HEK293T (cell line): Measurements from ENCODE around the gene NPFFR2.

Experiments
- CTCF ChIA-PET: fragments of 350-600 bp; formaldehyde crosslinking; extraction: SDS; loops from one replicate; lab custom pipeline; 2021; ENCODE audit warnings: antibody characterized with exemption, inconsistent platforms; lab: Yijun Ruan, JAX
- POLR2A ChIA-PET: fragments of 350-600 bp; formaldehyde crosslinking; extraction: SDS; loops from one replicate; lab custom pipeline; 2020; ENCODE audit warnings: antibody characterized with exemption, inconsistent platforms; lab: Yijun Ruan, JAX
- DNase-seq: peaks from one replicate; pipeline ENCODE4 v3.0.0; 2012; ENCODE audit warnings: mixed read lengths; ENCODE audit errors: extremely low spot score
- ARNT ChIP-seq: fragments of 450-650 bp; IDR thresholded peaks from 2 replicates; pipeline ENCODE4 v1.6.1; 2017; ENCODE audit warnings: mild to moderate bottlenecking
- BHLHE40 ChIP-seq: fragments of 450-650 bp; IDR thresholded peaks from 2 replicates; pipeline ENCODE4 v1.6.1; 2016; ENCODE audit warnings: mild to moderate bottlenecking, moderate library complexity, borderline replicate concordance
- CTBP1 ChIP-seq: fragments of 450-650 bp; IDR thresholded peaks from 2 replicates; pipeline ENCODE4 v1.6.1; 2016; ENCODE audit warnings: borderline replicate concordance
- ELF4 ChIP-seq: fragments of 450-650 bp; IDR thresholded peaks from 2 replicates; pipeline ENCODE4 v1.6.1; 2017; ENCODE audit warnings: antibody characterized with exemption
- FOXA1 ChIP-seq: fragments of 450-650 bp; IDR thresholded peaks from 2 replicates; pipeline ENCODE4 v1.6.1; 2016; ENCODE audit warnings: mild to moderate bottlenecking
- FOXK2 ChIP-seq: fragments of 450-650 bp; IDR thresholded peaks from 2 replicates; pipeline ENCODE4 v1.6.1; 2016; ENCODE audit warnings: mild to moderate bottlenecking
- FOXM1 ChIP-seq: fragments of 450-650 bp; IDR thresholded peaks from 2 replicates; pipeline ENCODE4 v1.6.1; 2017; ENCODE audit warnings: mild to moderate bottlenecking, borderline replicate concordance
- HDGF ChIP-seq: fragments of 450-650 bp; IDR thresholded peaks from 2 replicates; pipeline ENCODE4 v1.6.1; 2017; ENCODE audit warnings: antibody characterized with exemption, borderline replicate concordance
- L3MBTL2 ChIP-seq: fragments of 450-650 bp; conservative IDR thresholded peaks from 2 replicates; pipeline ENCODE4 v1.6.1; 2016; ENCODE audit warnings: mild to moderate bottlenecking
- LEF1 ChIP-seq: fragments of 450-650 bp; IDR thresholded peaks from 2 replicates; pipeline ENCODE4 v1.6.1; 2017; ENCODE audit warnings: mild to moderate bottlenecking, borderline replicate concordance
- NFRKB ChIP-seq: fragments of 450-650 bp; IDR thresholded peaks from 2 replicates; pipeline ENCODE4 v1.6.1; 2016; ENCODE audit warnings: mild to moderate bottlenecking, moderate library complexity
- SP1 ChIP-seq: fragments of 450-650 bp; IDR thresholded peaks from 2 replicates; pipeline ENCODE4 v1.6.1; 2017
- SUZ12 ChIP-seq: fragments of 450-650 bp; IDR thresholded peaks from 2 replicates; pipeline ENCODE4 v1.6.1; 2016; ENCODE audit warnings: mild to moderate bottlenecking
- TARDBP ChIP-seq: fragments of 450-650 bp; IDR thresholded peaks from 2 replicates; pipeline ENCODE4 v1.6.1; 2016
- ZNF384 ChIP-seq: fragments of 450-650 bp; IDR thresholded peaks from 2 replicates; pipeline ENCODE4 v1.6.1; 2016
- TF ChIP-seq, protein P1 (sequence below): fragments of 450-650 bp; IDR thresholded peaks from 2 replicates; pipeline ENCODE4 v1.6.1; 2016

The NPFFR2 gene

DNA sequence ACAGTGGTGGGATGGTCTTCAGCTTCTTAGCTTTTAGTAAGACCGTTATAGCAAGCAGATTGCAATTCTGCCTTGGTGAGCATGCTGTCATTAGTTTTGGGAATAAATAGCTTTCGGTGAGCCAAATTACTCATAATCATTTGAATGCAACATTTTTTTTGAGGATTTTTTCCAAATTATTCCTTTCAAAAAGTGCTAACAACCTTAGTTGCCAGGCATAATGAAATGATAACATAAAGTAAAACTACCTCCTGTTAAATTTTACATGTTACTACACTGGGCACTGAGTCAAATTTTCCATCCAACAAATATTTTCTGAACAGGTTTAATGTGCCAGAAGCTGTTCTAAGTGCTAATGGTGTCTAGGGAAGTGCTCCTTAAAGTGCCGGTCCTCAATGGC, 15.8 kb upstream of the NPFFR2 start:
- CTCF ChIA-PET = no interaction called here
- POLR2A ChIA-PET = no interaction called here
- DNase-seq = no peak
- TF ChIP-seq FOXA1 = no peak
- TF ChIP-seq LEF1 = no peak
- no peak for TF ChIP-seq BHLHE40
- TF ChIP-seq SP1 = no peak
- no peak for TF ChIP-seq ELF4

DNA sequence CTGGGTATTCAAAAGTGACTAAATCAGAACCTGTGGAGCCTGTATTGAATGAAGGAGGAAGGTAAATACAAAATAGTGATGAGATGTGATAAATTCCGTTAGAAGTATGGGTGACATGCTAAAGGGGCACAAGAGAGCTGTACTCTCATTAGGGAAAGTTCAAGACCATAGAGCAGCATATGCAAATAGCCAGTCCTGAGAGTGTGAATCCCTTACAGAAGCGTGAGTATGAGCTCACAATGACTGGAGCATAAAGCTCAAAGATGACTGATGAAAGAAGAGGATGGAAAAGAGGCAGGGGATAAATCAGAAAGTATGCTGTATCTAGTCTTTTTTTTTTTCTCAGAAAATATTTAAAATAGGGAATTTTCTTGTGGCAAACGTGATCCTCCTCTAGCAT, 12.1 kb upstream of the NPFFR2 start:
- ChIA-PET POLR2A (no interaction called here), CTCF (no interaction called here)
- no peak for DNase-seq
- TF ChIP-seq LEF1 (no peak), FOXM1 (no peak), CTBP1 (no peak), BHLHE40 (no peak), ARNT (no peak), HDGF (no peak), NFRKB (no peak), FOXK2 (no peak), ZNF384 (no peak), SUZ12 (no peak), SP1 (no peak), TARDBP (no peak), FOXA1 (no peak), L3MBTL2 (no peak), ELF4 (no peak)
- TF ChIP-seq, protein P1, sequence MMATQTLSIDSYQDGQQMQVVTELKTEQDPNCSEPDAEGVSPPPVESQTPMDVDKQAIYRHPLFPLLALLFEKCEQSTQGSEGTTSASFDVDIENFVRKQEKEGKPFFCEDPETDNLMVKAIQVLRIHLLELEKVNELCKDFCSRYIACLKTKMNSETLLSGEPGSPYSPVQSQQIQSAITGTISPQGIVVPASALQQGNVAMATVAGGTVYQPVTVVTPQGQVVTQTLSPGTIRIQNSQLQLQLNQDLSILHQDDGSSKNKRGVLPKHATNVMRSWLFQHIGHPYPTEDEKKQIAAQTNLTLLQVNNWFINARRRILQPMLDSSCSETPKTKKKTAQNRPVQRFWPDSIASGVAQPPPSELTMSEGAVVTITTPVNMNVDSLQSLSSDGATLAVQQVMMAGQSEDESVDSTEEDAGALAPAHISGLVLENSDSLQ = no peak

DNA sequence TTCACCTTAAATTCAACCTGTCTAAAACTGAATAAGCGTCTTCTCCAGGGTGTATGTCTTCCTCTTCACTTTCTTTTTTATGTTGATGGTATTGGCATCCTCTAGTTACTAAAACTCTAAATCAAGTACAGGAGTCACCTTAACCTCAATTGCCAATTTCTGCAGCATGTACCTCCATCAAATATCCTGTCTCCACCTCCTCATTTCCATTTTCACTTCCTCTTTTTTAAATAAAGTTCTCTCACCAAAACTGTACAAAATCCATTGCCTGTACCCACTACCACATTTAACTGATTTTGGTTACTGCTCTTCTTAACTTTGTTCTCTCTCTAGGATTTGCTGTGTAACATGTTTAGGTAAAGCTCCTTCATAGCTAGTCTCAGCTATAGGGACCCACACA, 9.2 kb upstream of the NPFFR2 start:
- TF ChIP-seq CTBP1 (no peak), ZNF384 (no peak), NFRKB (no peak), ARNT (no peak), FOXK2 (no peak), FOXM1 (no peak), TARDBP (no peak), SP1 (no peak), FOXA1 (no peak), SUZ12 (no peak), HDGF (no peak), ELF4 (no peak), L3MBTL2 (no peak), LEF1 (no peak), BHLHE40 (no peak)
- TF ChIP-seq, protein P1 = no peak

DNA sequence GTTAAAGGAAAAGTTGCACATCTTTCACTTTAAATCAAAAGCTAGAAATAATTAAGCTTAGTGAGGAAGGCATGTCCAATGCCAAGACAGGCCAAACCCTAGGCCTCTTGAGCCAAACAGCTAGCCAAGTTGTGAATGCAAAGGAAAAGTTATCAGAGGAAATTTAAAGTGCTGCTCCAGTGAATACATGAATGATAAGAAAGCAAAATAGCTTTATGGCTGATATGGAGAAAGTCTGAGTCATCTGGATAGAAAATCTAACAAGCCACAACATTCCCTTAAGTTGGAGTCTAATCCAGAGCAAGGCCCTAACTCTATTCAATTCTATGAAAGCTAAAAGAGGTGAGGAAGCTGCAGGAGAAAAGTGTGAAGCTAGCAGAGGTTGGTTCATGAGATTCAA, 23.8 kb downstream of the NPFFR2 start:
- ChIA-PET CTCF (no interaction called here), POLR2A (no interaction called here)
- no peak for DNase-seq
- TF ChIP-seq HDGF (no peak), BHLHE40 (no peak), FOXK2 (no peak), ARNT (no peak), SP1 (no peak), NFRKB (no peak), ELF4 (no peak), SUZ12 (no peak), LEF1 (no peak), L3MBTL2 (no peak), ZNF384 (no peak)
- TF ChIP-seq, protein P1 = no peak

More for the DNA sequence above, 9.2 kb upstream of the NPFFR2 start:
- POLR2A ChIA-PET = no interaction called here
- DNase-seq = no peak
- CTCF ChIA-PET = no interaction called here

DNA sequence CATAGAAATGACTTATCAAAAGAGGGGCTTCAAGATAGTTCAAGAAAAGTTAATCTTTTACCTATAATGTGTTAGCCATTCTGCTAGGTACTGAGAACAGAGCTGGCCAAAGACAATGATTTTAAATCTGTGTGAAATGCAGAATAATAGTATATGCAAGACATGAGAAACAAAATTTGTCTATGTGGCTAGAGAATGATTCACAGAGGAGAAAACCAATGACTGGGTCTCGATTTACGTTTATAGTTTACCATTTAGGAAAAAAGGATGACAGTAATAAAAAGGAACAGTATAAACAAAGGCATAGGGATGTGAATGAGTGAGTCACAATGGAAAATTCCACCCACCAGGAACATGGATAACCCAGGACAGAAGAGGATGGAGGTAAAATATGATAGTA, 31.9 kb downstream of the NPFFR2 start:
- DNase-seq = no peak
- ChIA-PET POLR2A (no interaction called here), CTCF (no interaction called here)
- TF ChIP-seq FOXA1 (no peak), NFRKB (no peak), SUZ12 (no peak), CTBP1 (no peak), TARDBP (no peak), HDGF (no peak)
- TF ChIP-seq, protein P1 = no peak

DNA sequence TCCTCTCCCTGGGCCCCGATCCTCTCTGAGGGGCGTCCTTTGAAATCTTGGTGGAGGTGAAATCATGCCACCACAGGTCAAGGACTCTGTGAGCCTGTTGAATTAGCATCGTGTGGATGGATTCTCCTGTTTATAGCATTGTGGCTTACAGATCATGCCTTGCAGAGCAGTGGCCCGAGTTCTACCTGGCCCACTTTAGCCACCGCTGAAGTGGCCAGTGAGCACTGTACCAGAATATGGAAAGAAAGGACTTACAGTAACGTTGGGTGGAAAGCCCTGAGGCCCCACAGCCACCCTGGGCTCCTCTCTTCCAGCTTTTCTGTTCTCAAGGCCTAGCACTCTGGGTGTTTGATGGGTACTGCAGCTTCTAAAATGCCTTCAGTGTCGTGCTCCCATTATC, 35.3 kb downstream of the NPFFR2 start:
- TF ChIP-seq FOXA1 (no peak), ARNT (no peak), TARDBP (no peak), LEF1 (no peak), HDGF (no peak), CTBP1 (no peak), SP1 (no peak), L3MBTL2 (no peak), FOXK2 (no peak), ZNF384 (no peak), NFRKB (no peak), FOXM1 (no peak)
- TF ChIP-seq, protein P1 = no peak
- ChIA-PET POLR2A (no interaction called here), CTCF (no interaction called here)
- no peak for DNase-seq
